Large intestine (tissue), 3 donors: ENCODE data around the gene GDPD5. TPM values are rescaled to one million over a fixed set of nuclear protein-coding genes. Genes with fewer than 3 reads are reported as not detected.

Experiments used
- DNase-seq, 2 donors: peaks; one replicate each; pipeline versions ENCODE4 v3.0.0 to v3.0.0-alpha.2; 2013
- H3K27ac ChIP-seq: one replicate; pipeline ENCODE4 v1.5.1; 2013; ENCODE audit warnings: low read length
- H3K27me3 ChIP-seq: 2 replicates; pipeline ENCODE4 v1.6.1; 2013; ENCODE audit warnings: low read length; ENCODE audit not compliant: control insufficient read depth, insufficient read depth
- H3K36me3 ChIP-seq: 2 replicates; pipeline ENCODE4 v1.6.1; 2013; ENCODE audit warnings: low read length; ENCODE audit not compliant: control insufficient read depth, insufficient read depth
- H3K4me1 ChIP-seq: one replicate; pipeline ENCODE4 v1.6.1; 2013; ENCODE audit warnings: low read length; ENCODE audit not compliant: control insufficient read depth, insufficient read depth
- H3K4me3 ChIP-seq: one replicate; pipeline ENCODE4 v1.5.1; 2013; ENCODE audit warnings: low read length
- H3K9me3 ChIP-seq: one replicate; pipeline ENCODE4 v1.6.1; 2013; ENCODE audit warnings: mild to moderate bottlenecking, low read depth, low read length, moderate library complexity; ENCODE audit not compliant: control insufficient read depth
- WGBS: methylation state at CpG from one replicate; pipeline ENCODE4 v1.1.5; 2013; ENCODE audit warnings: low lambda C conversion rate; ENCODE audit not compliant: insufficient coverage; 5-methylcytosine and 5-hydroxymethylcytosine counted together
- polyA plus RNA-seq: library from polyadenylated mRNA; unstranded; fragments of 120-200 nt; gene quantifications from one replicate; pipeline ENCODE4 v1.2.1, GENCODE V29; 2013

Gene GDPD5
- polyA plus RNA-seq, 1 donor: 71.7 TPM

- Histone ChIP-seq H3K36me3 (peaks cover 31% of the 10 kb centered on the region), H3K9me3 (peaks cover 11% of the 10 kb centered on the region), H3K27me3 (peaks cover 39% of the 10 kb centered on the region), H3K4me1 (peaks cover 5% of the 10 kb centered on the region), H3K27ac (no peak overlapping the region), H3K4me3 (no peak overlapping the region)
- whole genome bisulfite sequencing: no CpG with 5 or more reads among the region's 6 CpGs
- no peak for DNase-seq
Measured at GRCh38 chr11:75433443-75433842, 92.3 kb downstream of the GDPD5 start.

- 0% methylated on average over 1 of the region's 14 CpGs for WGBS
Measured at GRCh38 chr11:75432911-75433321, 92.8 kb downstream of the GDPD5 start, which contains the start of gene KLHL35. Gene KLHL35, minus strand, starts transcription at chr11:75433203. Its CDS starts 2,574 bp downstream, at chr11:75430629.

GRCh38 chr11:75431533-75432525 is 93.9 kb downstream of the GDPD5 start:
- H3K36me3 ChIP-seq: peaks cover 19% of the 10 kb centered on the region
- no CpG with 5 or more reads among the region's 16 CpGs for WGBS
- H3K27me3 ChIP-seq: peaks cover 39% of the 10 kb centered on the region
- H3K9me3 ChIP-seq: peaks cover 13% of the 10 kb centered on the region
- no peak overlapping the region for H3K4me3 ChIP-seq
- H3K4me1 ChIP-seq: peaks cover 8% of the 10 kb centered on the region
- H3K27ac ChIP-seq: no peak overlapping the region
- no peak for DNase-seq

More at GRCh38 chr11:75432911-75433321, 92.8 kb downstream of the GDPD5 start, which contains the start of gene KLHL35:
- no peak for DNase-seq
- H3K27me3 ChIP-seq: peaks cover 39% of the 10 kb centered on the region
- H3K4me3 ChIP-seq: no peak within 1 kb of the TSS
- H3K27ac ChIP-seq: no peak within 1 kb of the TSS
- peaks cover 5% of the 10 kb centered on the region for H3K4me1 ChIP-seq
- H3K36me3 ChIP-seq: peaks cover 27% of the 10 kb centered on the region
- H3K9me3 ChIP-seq: peaks cover 13% of the 10 kb centered on the region

GRCh38 chr11:75430714-75431532 is 94.8 kb downstream of the GDPD5 start:
- no peak for DNase-seq
- WGBS: 40% methylated on average over 1 of the region's 32 CpGs
- peaks cover 13% of the 10 kb centered on the region for H3K9me3 ChIP-seq
- H3K4me1 ChIP-seq: peaks cover 8% of the 10 kb centered on the region
- H3K4me3 ChIP-seq: no peak overlapping the region
- peaks cover 15% of the 10 kb centered on the region for H3K36me3 ChIP-seq
- H3K27me3 ChIP-seq: peaks cover 39% of the 10 kb centered on the region
- H3K27ac ChIP-seq: no peak overlapping the region

- peak; percentile 61 to 90 for DNase-seq
- peaks cover 8% of the 10 kb centered on the region for H3K36me3 ChIP-seq
- no peak overlapping the region for H3K4me3 ChIP-seq
- H3K27me3 ChIP-seq: peaks cover 39% of the 10 kb centered on the region
- no peak overlapping the region for H3K27ac ChIP-seq
- no CpG with 5 or more reads among the region's 134 CpGs for WGBS
- H3K9me3 ChIP-seq: peaks cover 13% of the 10 kb centered on the region
- peaks cover 8% of the 10 kb centered on the region for H3K4me1 ChIP-seq
Measured at GRCh38 chr11:75429902-75430713, 95.6 kb downstream of the GDPD5 start.

GRCh38 chr11:75429641-75429901 is 96.2 kb downstream of the GDPD5 start:
- peaks cover 13% of the 10 kb centered on the region for H3K9me3 ChIP-seq
- no peak overlapping the region for H3K4me3 ChIP-seq
- peaks cover 2% of the 10 kb centered on the region for H3K36me3 ChIP-seq
- H3K4me1 ChIP-seq: peaks cover 8% of the 10 kb centered on the region
- DNase-seq: no peak
- H3K27me3 ChIP-seq: peaks cover 39% of the 10 kb centered on the region
- no peak overlapping the region for H3K27ac ChIP-seq
- 40% methylated on average over 1 of the region's 25 CpGs for WGBS

GRCh38 chr11:75428989-75429640 is 96.6 kb downstream of the GDPD5 start:
- H3K4me3 ChIP-seq: no peak overlapping the region
- H3K36me3 ChIP-seq: no peaks in the 10 kb centered on the region
- DNase-seq: no peak
- H3K9me3 ChIP-seq: peaks cover 13% of the 10 kb centered on the region
- no peak overlapping the region for H3K27ac ChIP-seq
- 50% methylated on average over 4 of the region's 16 CpGs for WGBS
- peaks cover 39% of the 10 kb centered on the region for H3K27me3 ChIP-seq
- H3K4me1 ChIP-seq: peaks cover 8% of the 10 kb centered on the region

GRCh38 chr11:75428281-75428724 is 97.4 kb downstream of the GDPD5 start:
- Histone ChIP-seq H3K27me3 (peaks cover 39% of the 10 kb centered on the region), H3K9me3 (peaks cover 13% of the 10 kb centered on the region), H3K4me3 (peak overlapping the region; percentile 39), H3K36me3 (peaks cover 3% of the 10 kb centered on the region), H3K4me1 (peaks cover 8% of the 10 kb centered on the region), H3K27ac (no peak overlapping the region)
- WGBS: no CpG with 5 or more reads among the region's 32 CpGs
- peak; percentile 90 to 96 for DNase-seq

- H3K4me3 ChIP-seq: no peak overlapping the region
- H3K9me3 ChIP-seq: peaks cover 13% of the 10 kb centered on the region
- no peak overlapping the region for H3K27ac ChIP-seq
- peaks cover 30% of the 10 kb centered on the region for H3K27me3 ChIP-seq
- peaks cover 16% of the 10 kb centered on the region for H3K4me1 ChIP-seq
- H3K36me3 ChIP-seq: peaks cover 5% of the 10 kb centered on the region
- no peak for DNase-seq
Measured at GRCh38 chr11:75427181-75427580, 98.6 kb downstream of the GDPD5 start.
